HepG2 (cell line): ENCODE measurements around the gene MTM1. TPM values are rescaled to one million over a fixed set of nuclear protein-coding genes. Genes with fewer than 3 reads are reported as not detected.

Source experiments
- ATAC-seq: fragments of 200-7000 bp; cut with Tn5 transposase; 3 replicates; pipeline ENCODE4 v1.9.1; 2020; ENCODE audit warnings: mild to moderate bottlenecking, moderate library complexity
- BruUV-seq: library from RNA; stranded (reverse); fragments of 400-500 nt; replicated peaks from 2 replicates; lab custom pipeline; 2021; lab: Mats Ljungman, UMichigan
- CTCF ChIA-PET: fragments of 300-600 bp; formaldehyde crosslinking; extraction: SDS; loops from one replicate; lab custom pipeline; 2021; ENCODE audit warnings: low total read pairs, inconsistent platforms, low intra/inter-chr PET ratio; lab: Yijun Ruan, JAX
- POLR2A ChIA-PET: fragments of 350-600 bp; sonication (Branson Sonifier 250); formaldehyde crosslinking; loops from one replicate; lab custom pipeline; 2020; ENCODE audit warnings: antibody characterized with exemption, inconsistent platforms; lab: Yijun Ruan, JAX
- DNase-seq: peaks from one replicate; pipeline ENCODE4 v3.0.0-alpha.2; 2015; ENCODE audit warnings: low spot score
- FAIRE-seq: peaks from 3 replicates; lab custom pipeline; 2011; peaks lifted over from hg19 to GRCh38; lab: Jason Lieb, UNC
- H2AFZ ChIP-seq: one replicate; pipeline ENCODE4 v1.6.1; 2011; ENCODE audit warnings: low read length, inconsistent platforms
- H3K27ac ChIP-seq: fragments of 300-600 bp; 3 replicates; pipeline ENCODE4 v1.8.0; 2011; ENCODE audit warnings: mixed run types, mild to moderate bottlenecking, mixed read lengths, low read length, inconsistent platforms; ENCODE audit not compliant: insufficient read depth; ENCODE audit errors: extremely low read length
- H3K27me3 ChIP-seq, 2 experiments: fragments of 200-600 bp in 1 of 2; 2 replicates in 1 of 2; 3 replicates in 1 of 2; pipeline versions ENCODE4 v1.6.0 to v1.8.0; 2011; ENCODE audit warnings: low read length in 2 of 2, mild to moderate bottlenecking in 2 of 2, moderate library complexity in 2 of 2, inconsistent platforms in 1 of 2; ENCODE audit not compliant: insufficient read depth in 2 of 2, control insufficient read depth in 1 of 2
- H3K36me3 ChIP-seq, 2 experiments: fragments of 200-600 bp in 1 of 2; replicated peaks in 1 of 2; 2 replicates in 1 of 2; 3 replicates in 1 of 2; pipeline versions ENCODE4 v1.5.1 to v1.8.0; 2011; ENCODE audit warnings: low read length in 2 of 2, inconsistent platforms in 1 of 2; ENCODE audit not compliant: insufficient read depth in 2 of 2, control insufficient read depth in 1 of 2
- H3K4me1 ChIP-seq: 2 replicates; pipeline ENCODE4 v1.5.1; 2012; ENCODE audit warnings: low read length, inconsistent platforms; ENCODE audit not compliant: insufficient read depth
- H3K4me2 ChIP-seq: 2 replicates; pipeline ENCODE4 v1.6.0; 2011; ENCODE audit warnings: low read depth, low read length, inconsistent platforms
- H3K4me3 ChIP-seq, 3 experiments: fragments of 200-600 bp in 1 of 3; sonication (generic), shearing (Covaris generic) in 1 of 3; replicated peaks in 1 of 3; 2 replicates each; pipeline ENCODE4 v1.5.1; 2011 to 2016; ENCODE audit warnings: low read length in 3 of 3, inconsistent platforms in 2 of 3, low read depth in 2 of 3, mild to moderate bottlenecking in 2 of 3, control low read depth in 1 of 3, mixed read lengths in 1 of 3; ENCODE audit not compliant: insufficient read depth in 1 of 3
- H3K79me2 ChIP-seq: one replicate; pipeline ENCODE4 v1.6.1; 2011; ENCODE audit warnings: low read length, inconsistent platforms; ENCODE audit not compliant: insufficient read depth
- H3K9ac ChIP-seq: 2 replicates; pipeline ENCODE4 v1.6.0; 2011; ENCODE audit warnings: mild to moderate bottlenecking, low read depth, low read length, inconsistent platforms; ENCODE audit not compliant: insufficient read depth
- H3K9me3 ChIP-seq: 2 replicates; pipeline ENCODE4 v1.5.1; 2012; ENCODE audit warnings: mild to moderate bottlenecking, low read length
- H4K20me1 ChIP-seq: 2 replicates; pipeline ENCODE4 v1.6.0; 2011; ENCODE audit warnings: inconsistent platforms, mild to moderate bottlenecking, low read length, moderate library complexity; ENCODE audit not compliant: insufficient read depth
- CCAR2 ChIP-seq: fragments of 200-400 bp; formaldehyde crosslinking; optimal IDR thresholded peaks from 2 replicates; pipeline ENCODE3; 2018; ENCODE audit warnings: low read depth, mild to moderate bottlenecking, low read length, moderate library complexity
- HDAC1 ChIP-seq: sonication (generic); formaldehyde crosslinking; IDR thresholded peaks from 2 replicates; pipeline ENCODE4 v1.5.1; 2020; ENCODE audit warnings: mild to moderate bottlenecking, missing genetic modification reagents
- RARA ChIP-seq: IDR thresholded peaks from 2 replicates; pipeline ENCODE4 v1.6.1; 2016; ENCODE audit warnings: missing genetic modification reagents, missing compliant biosample characterization
- SAFB2 ChIP-seq: sonication (generic); formaldehyde crosslinking; IDR thresholded peaks from 2 replicates; pipeline ENCODE4 v1.5.1; 2020; ENCODE audit warnings: missing genetic modification reagents, low read depth, mild to moderate bottlenecking, borderline replicate concordance
- SP5 ChIP-seq: IDR thresholded peaks from 2 replicates; pipeline ENCODE4 v1.6.1; 2016; ENCODE audit warnings: low read depth, borderline replicate concordance
- TEAD2 ChIP-seq: sonication (generic); formaldehyde crosslinking; IDR thresholded peaks from 2 replicates; pipeline ENCODE4 v1.9.0; 2021; ENCODE audit warnings: missing genetic modification reagents
- THAP8 ChIP-seq: sonication (generic); formaldehyde crosslinking; IDR thresholded peaks from 2 replicates; pipeline ENCODE4 v1.5.1; 2020; ENCODE audit warnings: missing genetic modification reagents, mild to moderate bottlenecking, borderline replicate concordance
- YEATS2 ChIP-seq: sonication (generic); formaldehyde crosslinking; IDR thresholded peaks from 2 replicates; pipeline ENCODE4 v1.4.0; 2020; ENCODE audit warnings: missing genetic modification reagents, borderline replicate concordance
- YY1 ChIP-seq: IDR thresholded peaks from 2 replicates; pipeline ENCODE4 v1.6.1; 2011; ENCODE audit warnings: low read length, low read depth, moderate library complexity, mild to moderate bottlenecking; ENCODE audit not compliant: insufficient read depth, insufficient replicate concordance
- ZNF343 ChIP-seq: sonication (generic); formaldehyde crosslinking; IDR thresholded peaks from 2 replicates; pipeline ENCODE4 v1.4.0; 2020; ENCODE audit warnings: mild to moderate bottlenecking, missing genetic modification reagents
- ZNF362 ChIP-seq: sonication (generic); formaldehyde crosslinking; IDR thresholded peaks from 2 replicates; pipeline ENCODE4 v1.4.0; 2020; ENCODE audit warnings: missing genetic modification reagents, mild to moderate bottlenecking, borderline replicate concordance
- ZNF615 ChIP-seq: sonication (generic); formaldehyde crosslinking; IDR thresholded peaks from 2 replicates; pipeline ENCODE4 v1.5.0; 2020; ENCODE audit warnings: mild to moderate bottlenecking, missing genetic modification reagents, borderline replicate concordance
- ZNF773 ChIP-seq: sonication (generic); formaldehyde crosslinking; IDR thresholded peaks from 2 replicates; pipeline ENCODE4 v1.4.0; 2020; ENCODE audit warnings: missing genetic modification reagents, borderline replicate concordance
- ZNF788 ChIP-seq: sonication (generic); formaldehyde crosslinking; IDR thresholded peaks from 2 replicates; pipeline ENCODE4 v1.5.0; 2020; ENCODE audit warnings: mild to moderate bottlenecking, missing genetic modification reagents, borderline replicate concordance
- WGBS: methylation state at CpG from one replicate; pipeline ENCODE4 v1.1.6; 2017; ENCODE audit warnings: low lambda C conversion rate; 5-methylcytosine and 5-hydroxymethylcytosine counted together
- in situ Hi-C: cut with HindIII; loops from 2 replicates; pipeline ENCODE4 v1.10.0; 2017; ENCODE audit warnings: low pct_unique_long_range_greater_than_20kb; ENCODE audit not compliant: extremely low pct_ligation_motif_present
- intact Hi-C: fragments of 100-400 bp; cut with micrococcal nuclease; formaldehyde crosslinking; loops from one replicate; pipeline ENCODE4 v1.10.0; 2022; ENCODE audit not compliant: unreplicated experiment
- polyA plus RNA-seq, 8 experiments: library from polyadenylated mRNA; depleted of rRNA in 3 of 8; stranded (reverse) in 7 of 8; unstranded in 1 of 8; fragments of >200 nt; fragmentation: Illumina TruSeq in 4 of 8; extraction: Trizol in 4 of 8; gene quantifications; 2 replicates each; pipeline versions ENCODE4 v1.2.1 to v1.2.3, GENCODE V29; 2011 to 2016; ENCODE audit warnings: low read depth in 4 of 8, missing spikeins in 1 of 8, mixed read lengths in 1 of 8; ENCODE audit not compliant: insufficient read depth in 1 of 8
- total RNA-seq, 5 experiments: library from RNA; depleted of rRNA; stranded (reverse); fragments of >200 nt; fragmentation: Illumina TruSeq; extraction: Trizol; gene quantifications; 2 replicates each; pipeline ENCODE4 v1.2.3, GENCODE V29; 2016; ENCODE audit warnings: low read depth in 1 of 5

MTM1 gene
- total and polyA plus RNA-seq, 2 of the 13 experiments (the other 11 are each of a cell fraction or from before 2014, with no cell fraction given): 12.0 to 15.2 TPM

DNA sequence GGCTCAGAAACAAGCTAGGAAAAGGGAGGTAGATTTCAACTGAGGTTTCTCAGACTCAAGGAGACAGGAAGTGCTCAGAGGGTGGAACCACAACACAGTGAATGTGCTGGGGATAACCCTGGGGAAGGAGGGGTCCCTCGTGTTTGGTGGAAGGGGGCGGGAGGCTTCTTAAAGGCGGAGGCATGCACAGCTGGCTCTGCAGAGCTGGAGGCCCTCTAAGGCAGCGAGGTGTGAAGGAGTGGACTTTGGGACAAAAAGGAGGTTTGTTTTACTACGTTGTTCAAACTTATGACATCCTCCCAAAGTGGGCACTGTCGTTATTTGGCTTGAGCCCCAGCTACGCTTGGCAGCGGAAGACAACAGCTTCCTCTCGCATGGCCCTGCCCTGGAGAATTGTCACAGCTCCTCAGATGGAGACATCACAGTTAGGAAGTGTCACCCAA, 21.7 kb upstream of the MTM1 start:
- in situ Hi-C loops (loop anchor here (10.0 kb wide), 1 partner anchor 138 kb away; no protein-coding TSS in a partner anchor), intact Hi-C loops (loop anchor here (10.0 kb wide), 1 partner anchor 168 kb away; no protein-coding TSS in a partner anchor)
- Histone ChIP-seq H3K4me3 (peak overlapping the region; percentile 23 to 72 (median 34); a peak in 5 of 6 replicates), H3K9ac (0 out of 2 replicates have a peak overlapping the region, but pooled peaks have one; percentile 22), H3K27ac (no peak overlapping the region), H3K79me2 (no peaks in the 10 kb centered on the region), H4K20me1 (no peaks in the 10 kb centered on the region), H3K36me3 (no peaks in the 10 kb centered on the region), H3K4me2 (peak overlapping the region; percentile 90)
- no CpG with 5 or more reads among the region's 9 CpGs for WGBS
- ATAC-seq (peak; percentile 7; the same call in 2 of the 3 replicates), DNase-seq (no peak)
- POLR2A ChIA-PET: interaction anchor here (0.7 to 5.4 kb wide), 4 partner anchors 23 to 607 kb away, joined by 3 to 63 read pairs (median 3); partner anchors contain the start of gene MTM1
- TF ChIP-seq HDAC1 (CRISPR knock-in tag) (0 out of 2 replicates have a peak, but pooled peaks have one; percentile 8), ZNF362 (no peak)
- TF ChIP-seq, all 625 proteins: peak for 1
- FAIRE-seq: no peak
- H3K9me3 ChIP-seq: no peaks in the 10 kb centered on the region
- no peaks in the 10 kb centered on the region for H3K27me3 ChIP-seq
- CTCF ChIA-PET: no interaction called here
- BruUV-seq: no TSS peak
- H2AFZ ChIP-seq: no peak overlapping the region
- H3K4me1 ChIP-seq: peaks cover 71% of the 10 kb centered on the region

DNA sequence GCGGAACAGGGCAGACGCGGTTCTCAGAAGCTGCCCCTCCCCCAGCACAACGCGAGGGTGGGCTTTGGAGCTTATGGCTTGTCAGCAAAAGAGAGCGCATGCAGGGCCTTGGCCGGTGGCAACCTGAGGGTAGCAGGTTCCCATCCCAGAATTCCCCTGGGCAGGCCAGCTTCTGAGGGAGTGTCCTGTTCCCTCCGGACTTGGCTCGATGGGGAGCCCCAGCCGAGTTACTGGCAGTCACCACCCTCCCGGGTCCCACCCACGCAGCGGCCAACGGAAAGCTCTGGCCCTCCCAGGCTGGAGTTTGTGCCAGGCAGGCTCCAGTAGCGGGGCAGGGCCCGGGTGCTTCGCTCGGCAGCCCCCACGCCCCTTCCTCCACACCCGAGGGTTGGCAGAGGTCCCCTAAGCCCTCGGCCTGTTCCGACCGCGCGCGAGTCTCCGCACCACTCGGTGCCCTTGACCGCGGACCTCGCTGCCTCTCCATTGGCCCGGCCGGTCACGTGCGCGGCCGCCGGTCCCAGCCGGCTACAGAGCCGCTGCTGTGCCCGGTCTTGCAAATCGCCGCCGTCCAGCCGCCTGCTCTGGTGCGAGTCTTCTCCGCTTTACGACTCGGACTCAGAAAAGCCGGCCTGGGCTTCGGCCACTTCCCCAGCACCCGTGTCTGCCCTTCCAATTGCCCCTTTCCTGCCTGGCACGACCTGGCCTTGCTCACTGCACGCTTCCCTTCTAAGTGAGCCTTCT, 20.9 kb upstream of the MTM1 start:
- CTCF ChIA-PET: no interaction called here
- 18% methylated on average over 2 of the region's 54 CpGs for WGBS
- H3K79me2 ChIP-seq: no peaks in the 10 kb centered on the region
- FAIRE-seq: peak; percentile 53
- H4K20me1 ChIP-seq: no peaks in the 10 kb centered on the region
- H3K4me1 ChIP-seq: peaks cover 71% of the 10 kb centered on the region
- in situ Hi-C loops (loop anchor here (10.0 kb wide), 1 partner anchor 137 kb away; no protein-coding TSS in a partner anchor), intact Hi-C loops (loop anchor here (10.0 kb wide), 1 partner anchor 167 kb away; no protein-coding TSS in a partner anchor)
- no peaks in the 10 kb centered on the region for H3K27me3 ChIP-seq
- DNase-seq: no peak
- no peaks in the 10 kb centered on the region for H3K36me3 ChIP-seq
- H3K4me3 ChIP-seq: peak overlapping the region; percentile 23 to 72 (median 37); a peak in 5 of 6 replicates
- POLR2A ChIA-PET: interaction anchor here (0.7 to 5.4 kb wide), 5 partner anchors 22 to 607 kb away, joined by 3 to 63 read pairs (median 3); partner anchors contain the start of gene MTM1
- H3K4me2 ChIP-seq: peak overlapping the region; percentile 90
- peak overlapping the region; percentile 48 for H3K27ac ChIP-seq
- H2AFZ ChIP-seq: peak overlapping the region; percentile 54
- H3K9ac ChIP-seq: peak overlapping the region; percentile 60
- peak; percentile 87 for ATAC-seq
- no TSS peak for BruUV-seq
- H3K9me3 ChIP-seq: no peaks in the 10 kb centered on the region
- TF ChIP-seq ZNF788: no peak
- no peak for TF ChIP-seq TEAD2 (CRISPR knock-in tag)
- no peak for TF ChIP-seq SAFB2 (CRISPR knock-in tag)
- no peak for TF ChIP-seq THAP8 (CRISPR knock-in tag)
- no peak for TF ChIP-seq ZNF773
- no peak for TF ChIP-seq ZNF343 (CRISPR knock-in tag)
- TF ChIP-seq YY1: no peak
- TF ChIP-seq CCAR2: no peak
- TF ChIP-seq RARA: 0 out of 2 replicates have a peak, but pooled peaks have one; percentile 20
- no peak for TF ChIP-seq YEATS2 (CRISPR knock-in tag)
- no peak for TF ChIP-seq SP5 (CRISPR knock-in tag)
- no peak for TF ChIP-seq ZNF615 (CRISPR knock-in tag)
